ENCODE measurements around the gene LAGE3. TPM values are rescaled to one million over a fixed set of nuclear protein-coding genes. Genes with fewer than 3 reads are reported as not detected.
A peak's percentile ranks its signal among the peaks of the same experiment; 100 is the strongest.

Gene LAGE3
- total RNA-seq, 1 donor from 2014 or later, result 51.7 TPM

- Mint-ChIP-seq H3K9me3 (no peaks in the 10 kb centered on the region), H3K4me3 (ENCODE audit: low read depth) (no peak overlapping the region), H3K4me1 (ENCODE audit: low read depth) (peaks cover 14% of the 10 kb centered on the region), H3K27ac (no peak overlapping the region), H3K36me3 (ENCODE audit: low read depth) (peaks cover 20% of the 10 kb centered on the region), H3K27me3 (ENCODE audit: low read depth) (no peaks in the 10 kb centered on the region)
- intact Hi-C loops (cut with micrococcal nuclease), result no loop called here
- no peak for DNase-seq (ENCODE audit: low spot score)
These were observed 3.7 kb upstream of the LAGE3 start for GRCh38 chrX:154482786-154483185.

- Mint-ChIP-seq H3K9me3 (no peaks in the 10 kb centered on the region), H3K27me3 (ENCODE audit: low read depth) (no peaks in the 10 kb centered on the region), H3K36me3 (ENCODE audit: low read depth) (peaks cover 17% of the 10 kb centered on the region), H3K4me3 (ENCODE audit: low read depth) (no peak overlapping the region), H3K27ac (no peak overlapping the region), H3K4me1 (ENCODE audit: low read depth) (peaks cover 15% of the 10 kb centered on the region)
- intact Hi-C loops (cut with micrococcal nuclease), result no loop called here
- no peak for DNase-seq (ENCODE audit: low spot score)
These were observed 3.0 kb upstream of the LAGE3 start for GRCh38 chrX:154481911-154482601.

- no peaks in the 10 kb centered on the region for H3K9me3 Mint-ChIP-seq
- peaks cover 17% of the 10 kb centered on the region for H3K36me3 Mint-ChIP-seq (ENCODE audit: low read depth)
- H3K27ac Mint-ChIP-seq, result peak overlapping the region; percentile 22
- no peak overlapping the region for H3K4me3 Mint-ChIP-seq (ENCODE audit: low read depth)
- intact Hi-C loops (cut with micrococcal nuclease), result no loop called here
- no peak for DNase-seq (ENCODE audit: low spot score)
- peaks cover 15% of the 10 kb centered on the region for H3K4me1 Mint-ChIP-seq (ENCODE audit: low read depth)
- no peaks in the 10 kb centered on the region for H3K27me3 Mint-ChIP-seq (ENCODE audit: low read depth)
These were observed 2.1 kb upstream of the LAGE3 start for GRCh38 chrX:154481195-154481594.

GRCh38 chrX:154477891-154478477, 1.1 kb downstream of the LAGE3 start:
- Mint-ChIP-seq H3K4me1 (ENCODE audit: low read depth) (peaks cover 10% of the 10 kb centered on the region), H3K9me3 (no peaks in the 10 kb centered on the region), H3K4me3 (ENCODE audit: low read depth) (peak overlapping the region; percentile 91), H3K36me3 (ENCODE audit: low read depth) (peaks cover 9% of the 10 kb centered on the region), H3K27ac (peak overlapping the region; percentile 94), H3K27me3 (ENCODE audit: low read depth) (no peaks in the 10 kb centered on the region)
- no peak for DNase-seq (ENCODE audit: low spot score)
- intact Hi-C loops (cut with micrococcal nuclease), result loop anchor here (5.0 kb wide), 2 partner anchors 36 to 39 kb away; partner anchors contain the start of genes FAM3A and FAM50A

- no peaks in the 10 kb centered on the region for H3K9me3 Mint-ChIP-seq
- H3K27ac Mint-ChIP-seq, result no peak overlapping the region
- H3K4me1 Mint-ChIP-seq (ENCODE audit: low read depth), result peaks cover 10% of the 10 kb centered on the region
- H3K27me3 Mint-ChIP-seq (ENCODE audit: low read depth), result no peaks in the 10 kb centered on the region
- H3K36me3 Mint-ChIP-seq (ENCODE audit: low read depth), result peaks cover 14% of the 10 kb centered on the region
- H3K4me3 Mint-ChIP-seq (ENCODE audit: low read depth), result no peak overlapping the region
- intact Hi-C loops (cut with micrococcal nuclease), result loop anchor here (5.0 kb wide), 2 partner anchors 35 to 40 kb away; partner anchors contain the start of genes FAM3A and FAM50A
- DNase-seq (ENCODE audit: low spot score), result no peak
These were observed 2.3 kb downstream of the LAGE3 start for GRCh38 chrX:154476821-154477220.

GRCh38 chrX:154473683-154474082, 5.4 kb downstream of the LAGE3 start:
- H3K27ac Mint-ChIP-seq, result no peak overlapping the region
- peaks cover 5% of the 10 kb centered on the region for H3K4me1 Mint-ChIP-seq (ENCODE audit: low read depth)
- H3K36me3 Mint-ChIP-seq (ENCODE audit: low read depth), result peaks cover 30% of the 10 kb centered on the region
- no peaks in the 10 kb centered on the region for H3K9me3 Mint-ChIP-seq
- no peak overlapping the region for H3K4me3 Mint-ChIP-seq (ENCODE audit: low read depth)
- intact Hi-C loops (cut with micrococcal nuclease), result no loop called here
- H3K27me3 Mint-ChIP-seq (ENCODE audit: low read depth), result no peaks in the 10 kb centered on the region
- no peak for DNase-seq (ENCODE audit: low spot score)

- DNase-seq (ENCODE audit: low spot score), result no peak
- Mint-ChIP-seq H3K27me3 (ENCODE audit: low read depth) (no peaks in the 10 kb centered on the region), H3K4me3 (ENCODE audit: low read depth) (no peak overlapping the region), H3K9me3 (no peaks in the 10 kb centered on the region), H3K27ac (no peak overlapping the region), H3K36me3 (ENCODE audit: low read depth) (peaks cover 32% of the 10 kb centered on the region), H3K4me1 (ENCODE audit: low read depth) (peaks cover 5% of the 10 kb centered on the region)
- intact Hi-C loops (cut with micrococcal nuclease), result no loop called here
These were observed 6.1 kb downstream of the LAGE3 start for GRCh38 chrX:154472685-154473632.

- intact Hi-C loops (cut with micrococcal nuclease), result no loop called here
- DNase-seq (ENCODE audit: low spot score), result no peak
- Mint-ChIP-seq H3K36me3 (ENCODE audit: low read depth) (peaks cover 32% of the 10 kb centered on the region), H3K27me3 (ENCODE audit: low read depth) (no peaks in the 10 kb centered on the region), H3K4me1 (ENCODE audit: low read depth) (peaks cover 2% of the 10 kb centered on the region), H3K9me3 (no peaks in the 10 kb centered on the region), H3K4me3 (ENCODE audit: low read depth) (no peak overlapping the region), H3K27ac (no peak overlapping the region)
These were observed 7.0 kb downstream of the LAGE3 start for GRCh38 chrX:154471839-154472684.

- intact Hi-C loops (cut with micrococcal nuclease), result no loop called here
- Mint-ChIP-seq H3K4me3 (ENCODE audit: low read depth) (no peak overlapping the region), H3K4me1 (ENCODE audit: low read depth) (peaks cover 2% of the 10 kb centered on the region), H3K27me3 (ENCODE audit: low read depth) (no peaks in the 10 kb centered on the region), H3K9me3 (no peaks in the 10 kb centered on the region), H3K27ac (no peak overlapping the region), H3K36me3 (ENCODE audit: low read depth) (peaks cover 32% of the 10 kb centered on the region)
- no peak for DNase-seq (ENCODE audit: low spot score)
These were observed 8.0 kb downstream of the LAGE3 start for GRCh38 chrX:154470914-154471568.

- Mint-ChIP-seq H3K27me3 (ENCODE audit: low read depth) (no peaks in the 10 kb centered on the region), H3K9me3 (no peaks in the 10 kb centered on the region), H3K4me1 (ENCODE audit: low read depth) (no peaks in the 10 kb centered on the region), H3K4me3 (ENCODE audit: low read depth) (no peak overlapping the region), H3K36me3 (ENCODE audit: low read depth) (peaks cover 29% of the 10 kb centered on the region), H3K27ac (no peak overlapping the region)
- intact Hi-C loops (cut with micrococcal nuclease), result no loop called here
- DNase-seq (ENCODE audit: low spot score), result no peak
These were observed 8.6 kb downstream of the LAGE3 start for GRCh38 chrX:154470434-154470833.

GRCh38 chrX:154469880-154470279, 9.2 kb downstream of the LAGE3 start:
- Mint-ChIP-seq H3K36me3 (ENCODE audit: low read depth) (peaks cover 28% of the 10 kb centered on the region), H3K27me3 (ENCODE audit: low read depth) (no peaks in the 10 kb centered on the region), H3K4me1 (ENCODE audit: low read depth) (no peaks in the 10 kb centered on the region), H3K27ac (no peak overlapping the region), H3K4me3 (ENCODE audit: low read depth) (no peak overlapping the region), H3K9me3 (no peaks in the 10 kb centered on the region)
- DNase-seq (ENCODE audit: low spot score), result no peak
- intact Hi-C loops (cut with micrococcal nuclease), result no loop called here

GRCh38 chrX:154469114-154469513, 10.0 kb downstream of the LAGE3 start:
- Mint-ChIP-seq H3K4me3 (ENCODE audit: low read depth) (no peak overlapping the region), H3K27ac (no peak overlapping the region), H3K36me3 (ENCODE audit: low read depth) (peaks cover 28% of the 10 kb centered on the region), H3K27me3 (ENCODE audit: low read depth) (no peaks in the 10 kb centered on the region), H3K4me1 (ENCODE audit: low read depth) (no peaks in the 10 kb centered on the region), H3K9me3 (no peaks in the 10 kb centered on the region)
- intact Hi-C loops (cut with micrococcal nuclease), result no loop called here
- no peak for DNase-seq (ENCODE audit: low spot score)
